Esophagus squamous epithelium (tissue), 5 donors: ENCODE results near the gene SPON2. TPM values are rescaled to one million over a fixed set of nuclear protein-coding genes. Genes with fewer than 3 reads are reported as not detected.
A peak's percentile ranks its signal among the peaks of the same experiment; 100 is the strongest.

Experiments used
- DNase-seq: peaks from one replicate; lab custom pipeline; 2025; lab: John Stamatoyannopoulos, UW
- H3K27ac ChIP-seq, 4 donors: fragments of 200-600 bp; sonication (generic); one replicate each; pipeline ENCODE4 v1.5.1; 2016 to 2019; ENCODE audit warnings: mild to moderate bottlenecking in 1 of 4
- H3K27me3 ChIP-seq, 4 donors: fragments of 200-600 bp; sonication (generic); 1 replicate in 3 of 4; 2 replicates in 1 of 4; pipeline versions ENCODE4 v1.5.1 to v1.6.0; 2017 to 2021; ENCODE audit warnings: antibody characterized with exemption in 1 of 4
- H3K36me3 ChIP-seq, 3 donors: fragments of 200-600 bp; sonication (generic); one replicate each; pipeline ENCODE4 v1.5.1; 2016 to 2019
- H3K4me1 ChIP-seq, 3 donors: fragments of 200-600 bp; sonication (generic); one replicate each; pipeline ENCODE4 v1.5.1; 2017 to 2019
- H3K4me3 ChIP-seq, 4 donors: fragments of 200-600 bp; sonication (generic); 1 replicate in 3 of 4; 2 replicates in 1 of 4; pipeline ENCODE4 v1.5.1; 2016 to 2019; ENCODE audit warnings: mild to moderate bottlenecking in 2 of 4, moderate library complexity in 1 of 4
- H3K9me3 ChIP-seq, 3 donors: fragments of 200-600 bp; sonication (generic); one replicate each; pipeline ENCODE4 v1.5.1; 2016 to 2019
- POLR2A ChIP-seq, 4 donors: fragments of 450-650 bp; IDR thresholded peaks; one replicate each; pipeline ENCODE4 v1.6.1; 2017; ENCODE audit warnings: antibody characterized with exemption in 4 of 4, mild to moderate bottlenecking in 4 of 4, moderate library complexity in 3 of 4
- WGBS, 2 donors: methylation state at CpG; one replicate each; pipeline ENCODE4 v1.1.5; 2018; 5-methylcytosine and 5-hydroxymethylcytosine counted together
- intact Hi-C: fragments of 100-400 bp; cut with DNase I; formaldehyde crosslinking; loops from one replicate; pipeline ENCODE4 v1.15.0; 2022
- total RNA-seq, 4 donors: library from RNA; depleted of rRNA; stranded (reverse); fragments of >200 nt; gene quantifications; one replicate each; pipeline ENCODE4 v1.1.0, GENCODE V29; 2016
- TF ChIP-seq, protein P1 (sequence below), 6 experiments: fragments of 450-650 bp in 4 of 6; fragments of 200-600 bp in 2 of 6; sonication (generic) in 2 of 6; IDR thresholded peaks; one replicate each; pipeline ENCODE4 v1.5.1; 2016 to 2019; ENCODE audit warnings: antibody characterized with exemption in 6 of 6, mild to moderate bottlenecking in 4 of 6, moderate library complexity in 4 of 6
- donor health status: DM: yes; HTN: yes; CAD: no.

Gene SPON2
- total RNA-seq, 4 donors from 2014 or later, result 14.5 to 53.4 (median 21.3) TPM

DNA sequence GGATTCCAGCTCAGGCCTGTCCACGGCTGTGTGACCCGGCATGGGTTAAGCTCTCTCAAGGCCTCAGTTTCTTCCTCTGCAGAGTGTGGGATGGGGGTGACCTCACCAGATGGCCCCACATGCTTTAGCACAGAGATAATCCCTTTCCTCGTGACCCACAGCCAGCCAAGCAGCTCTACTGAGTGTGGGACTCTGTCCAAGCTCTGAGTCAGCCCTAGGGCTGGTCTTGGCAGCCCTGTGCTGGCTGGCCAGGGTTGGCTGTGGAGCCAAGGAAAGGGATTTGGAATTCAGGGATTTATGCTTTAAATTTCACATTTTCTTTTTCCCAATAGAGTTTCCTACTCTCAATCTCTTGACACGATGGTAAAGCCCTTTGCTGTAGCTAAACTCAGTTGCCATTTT, 19.7 kb upstream of the SPON2 start:
- Histone ChIP-seq H3K36me3 (no peaks in the 10 kb centered on the region), H3K4me1 (peaks cover 21 to 54% (median 27%) of the 10 kb centered on the region in 3 donors), H3K9me3 (no peaks in the 10 kb centered on the region), H3K4me3 (peak overlapping the region in 1 of 4 donors; percentile 25), H3K27me3 (no peaks in the 10 kb centered on the region), H3K27ac (peak overlapping the region; percentile 66 to 89 (median 82))
- no peak for TF ChIP-seq POLR2A (IDR thresholded peaks at IDR 0.05)
- TF ChIP-seq, protein P1, sequence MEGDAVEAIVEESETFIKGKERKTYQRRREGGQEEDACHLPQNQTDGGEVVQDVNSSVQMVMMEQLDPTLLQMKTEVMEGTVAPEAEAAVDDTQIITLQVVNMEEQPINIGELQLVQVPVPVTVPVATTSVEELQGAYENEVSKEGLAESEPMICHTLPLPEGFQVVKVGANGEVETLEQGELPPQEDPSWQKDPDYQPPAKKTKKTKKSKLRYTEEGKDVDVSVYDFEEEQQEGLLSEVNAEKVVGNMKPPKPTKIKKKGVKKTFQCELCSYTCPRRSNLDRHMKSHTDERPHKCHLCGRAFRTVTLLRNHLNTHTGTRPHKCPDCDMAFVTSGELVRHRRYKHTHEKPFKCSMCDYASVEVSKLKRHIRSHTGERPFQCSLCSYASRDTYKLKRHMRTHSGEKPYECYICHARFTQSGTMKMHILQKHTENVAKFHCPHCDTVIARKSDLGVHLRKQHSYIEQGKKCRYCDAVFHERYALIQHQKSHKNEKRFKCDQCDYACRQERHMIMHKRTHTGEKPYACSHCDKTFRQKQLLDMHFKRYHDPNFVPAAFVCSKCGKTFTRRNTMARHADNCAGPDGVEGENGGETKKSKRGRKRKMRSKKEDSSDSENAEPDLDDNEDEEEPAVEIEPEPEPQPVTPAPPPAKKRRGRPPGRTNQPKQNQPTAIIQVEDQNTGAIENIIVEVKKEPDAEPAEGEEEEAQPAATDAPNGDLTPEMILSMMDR (IDR thresholded peaks at IDR 0.05), result no peak
- intact Hi-C loops, result no loop called here
- DNase-seq, result no peak
- 0 to 14% methylated on average over 1 of the region's 4 CpGs for WGBS, 2 donors

DNA sequence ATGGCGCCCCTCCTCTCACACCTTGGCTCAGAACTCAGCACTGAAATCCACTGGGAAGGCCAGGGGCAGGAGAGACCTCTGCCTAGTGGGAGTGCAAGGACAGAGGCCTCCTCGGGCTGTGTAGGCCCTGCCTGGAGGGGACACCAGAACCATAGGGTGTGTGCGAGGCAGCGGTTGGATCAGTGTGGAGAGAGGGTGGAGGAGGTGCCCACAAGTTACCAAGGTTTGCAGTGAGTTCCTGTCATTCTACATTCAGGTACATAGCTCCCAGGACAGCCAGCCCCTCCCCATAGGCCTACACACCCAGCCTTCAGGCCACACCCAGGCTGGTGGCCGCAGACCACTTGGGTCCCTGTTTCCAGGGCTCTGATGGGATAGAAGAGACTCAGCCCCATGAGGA, 19.2 kb upstream of the SPON2 start:
- DNase-seq, result no peak
- Histone ChIP-seq H3K4me3 (no peak overlapping the region), H3K4me1 (peaks cover 21 to 54% (median 27%) of the 10 kb centered on the region in 3 donors), H3K27me3 (no peaks in the 10 kb centered on the region), H3K27ac (peak overlapping the region; percentile 34 to 89 (median 82)), H3K9me3 (no peaks in the 10 kb centered on the region), H3K36me3 (no peaks in the 10 kb centered on the region)
- 66% methylated on average over 4 of the region's 5 CpGs; no CpG with 5 or more reads in 1 of the 2 donors for WGBS, 2 donors
- TF ChIP-seq, protein P1 (IDR thresholded peaks at IDR 0.05), result no peak
- no peak for TF ChIP-seq POLR2A (IDR thresholded peaks at IDR 0.05)
- intact Hi-C loops, result no loop called here

DNA sequence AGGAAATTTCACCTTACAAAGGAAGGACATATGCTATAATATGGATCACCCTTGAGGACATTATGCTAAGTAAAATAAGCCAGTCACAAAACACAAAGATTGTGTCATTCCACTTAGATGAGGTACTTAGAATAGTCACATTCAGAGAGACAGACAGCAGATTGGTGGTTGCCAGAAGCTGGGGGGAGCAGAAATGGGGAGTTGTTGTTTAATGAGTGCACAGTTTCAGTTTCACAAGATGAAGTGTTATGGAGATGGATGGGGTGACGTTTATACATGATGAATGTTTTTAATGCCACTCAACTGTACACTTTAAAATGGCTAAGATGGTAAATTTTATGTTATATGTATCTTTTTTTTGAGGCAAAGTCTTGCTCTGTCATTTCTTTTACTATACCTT, 14.8 kb upstream of the SPON2 start:
- no peaks in the 10 kb centered on the region for H3K36me3 ChIP-seq
- peaks cover 7 to 30% (median 8%) of the 10 kb centered on the region in 3 donors for H3K4me1 ChIP-seq
- H3K4me3 ChIP-seq, result no peak overlapping the region
- DNase-seq, result no peak
- H3K27ac ChIP-seq, result no peak overlapping the region
- TF ChIP-seq, protein P1 (IDR thresholded peaks at IDR 0.05), result no peak
- TF ChIP-seq POLR2A (IDR thresholded peaks at IDR 0.05), result no peak
- WGBS, 2 donors, result 11 to 31% methylated on average over 1 of the region's 1 CpG
- H3K9me3 ChIP-seq, result no peaks in the 10 kb centered on the region
- intact Hi-C loops, result no loop called here
- no peaks in the 10 kb centered on the region for H3K27me3 ChIP-seq

DNA sequence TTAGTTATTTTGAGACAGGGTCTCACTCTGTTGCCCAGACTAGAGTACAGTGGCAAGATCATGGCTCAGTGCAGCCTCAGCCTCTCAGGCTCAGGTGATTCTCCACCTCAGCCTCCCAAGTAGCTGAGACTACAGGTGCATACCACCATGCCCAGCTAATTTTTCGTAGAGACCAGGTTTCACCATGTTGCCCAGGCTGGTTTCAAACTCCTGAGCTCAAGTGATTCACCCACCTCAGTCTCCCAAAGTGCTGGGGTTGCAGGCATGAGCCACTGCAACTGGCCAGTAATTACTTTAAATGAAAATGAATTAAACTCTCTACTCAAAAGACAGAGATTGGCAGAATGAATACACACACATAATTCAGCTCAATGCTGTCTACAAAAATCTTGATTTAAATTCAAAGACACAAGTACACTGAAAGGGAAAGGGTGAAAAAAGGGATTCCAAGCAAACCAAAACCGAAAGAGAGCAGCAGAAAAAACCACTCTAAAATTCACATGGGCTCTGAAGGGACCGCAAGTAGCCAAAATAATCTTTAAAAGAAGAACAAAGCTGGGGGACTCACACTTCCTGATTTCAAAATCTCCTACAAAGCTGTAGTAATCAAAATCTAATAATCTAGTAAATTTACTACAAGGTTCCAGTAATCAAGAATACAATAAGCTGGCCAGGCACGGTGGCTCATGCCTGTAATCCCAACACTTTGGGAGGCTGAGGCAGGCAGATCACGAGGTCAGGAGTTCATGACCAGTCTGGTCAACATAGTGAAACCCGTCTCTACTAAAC, 11.8 kb upstream of the SPON2 start:
- DNase-seq, result no peak
- no peak for TF ChIP-seq POLR2A (IDR thresholded peaks at IDR 0.05)
- TF ChIP-seq, protein P1 (IDR thresholded peaks at IDR 0.05), result no peak
- peaks cover 0 to 3% (median 0%) of the 10 kb centered on the region in 3 donors for H3K9me3 ChIP-seq
- no peaks in the 10 kb centered on the region for H3K36me3 ChIP-seq
- no peaks in the 10 kb centered on the region for H3K27me3 ChIP-seq
- H3K4me1 ChIP-seq, result peaks cover 0 to 16% (median 0%) of the 10 kb centered on the region in 3 donors
- H3K27ac ChIP-seq, result peak overlapping the region in 3 of 4 donors; percentile 34 to 59 (median 59)
- H3K4me3 ChIP-seq, result peak overlapping the region in 1 of 4 donors; percentile 36
- intact Hi-C loops, result no loop called here
- 55 to 66% methylated on average over 6 of the region's 6 CpGs for WGBS, 2 donors

DNA sequence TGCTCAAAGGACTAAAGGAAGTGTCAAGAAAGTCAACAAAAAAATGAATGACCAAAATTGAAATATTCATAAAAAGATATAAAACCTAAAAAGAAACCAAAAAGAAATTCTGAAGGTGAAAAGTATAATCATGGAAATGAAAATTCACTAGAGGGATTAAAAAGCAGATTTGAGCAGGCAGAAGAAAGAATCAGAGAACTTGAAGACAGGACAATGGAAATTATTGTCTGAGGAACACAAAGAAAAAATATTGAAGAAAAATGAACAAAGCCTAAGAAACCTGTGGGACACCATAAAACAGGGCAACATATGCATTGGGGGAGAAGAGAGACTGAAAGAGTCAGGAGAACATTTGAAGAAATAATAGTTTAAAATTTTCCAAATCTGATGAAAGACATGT, 9.9 kb upstream of the SPON2 start:
- intact Hi-C loops, result no loop called here
- no peak for TF ChIP-seq POLR2A (IDR thresholded peaks at IDR 0.05)
- TF ChIP-seq, protein P1 (IDR thresholded peaks at IDR 0.05), result no peak
- no peak for DNase-seq
- Histone ChIP-seq H3K27me3 (no peaks in the 10 kb centered on the region), H3K9me3 (peaks cover 0 to 3% (median 0%) of the 10 kb centered on the region in 3 donors), H3K27ac (no peak overlapping the region), H3K4me3 (no peak overlapping the region), H3K4me1 (peaks cover 10 to 33% (median 12%) of the 10 kb centered on the region in 3 donors), H3K36me3 (no peaks in the 10 kb centered on the region)
